SK-N-MC (cell line): Measurements from ENCODE around the gene BEAN1.

Experiments used
- EZH2 ChIP-seq: fragments of 200-600 bp; sonication (generic); IDR thresholded peaks from one replicate; pipeline ENCODE4 v1.6.1; 2017; ENCODE audit warnings: antibody characterized with exemption
- FOXP2 ChIP-seq: optimal IDR thresholded peaks from 2 replicates; pipeline ENCODE3; 2011; ENCODE audit warnings: mild to moderate bottlenecking, moderate library complexity; ENCODE audit not compliant: insufficient read depth; ENCODE audit errors: extremely low read length, control extremely low read depth
- POLR2AphosphoS5 ChIP-seq: IDR thresholded peaks from 2 replicates; pipeline ENCODE4 v1.6.1; 2012; ENCODE audit warnings: mild to moderate bottlenecking, low read depth, low read length, borderline replicate concordance

- TF ChIP-seq POLR2AphosphoS5 = no peak
- no peak for TF ChIP-seq EZH2
- no peak for TF ChIP-seq FOXP2
Observed at GRCh38 chr16:66401610-66402009, 25.5 kb upstream of the BEAN1 start.
